NCI-H1436 (cell line): ENCODE measurements around the gene C22orf23.
"Not testable (repeated sequence)": the region's sequence is repeated elsewhere in the genome, so short reads cannot be mapped to it uniquely, and the experiment has no call there.

ENCODE experiments used
- DNase-seq: peaks from one replicate; lab custom pipeline; 2025; lab: John Stamatoyannopoulos, UW

C22orf23 gene

DNA sequence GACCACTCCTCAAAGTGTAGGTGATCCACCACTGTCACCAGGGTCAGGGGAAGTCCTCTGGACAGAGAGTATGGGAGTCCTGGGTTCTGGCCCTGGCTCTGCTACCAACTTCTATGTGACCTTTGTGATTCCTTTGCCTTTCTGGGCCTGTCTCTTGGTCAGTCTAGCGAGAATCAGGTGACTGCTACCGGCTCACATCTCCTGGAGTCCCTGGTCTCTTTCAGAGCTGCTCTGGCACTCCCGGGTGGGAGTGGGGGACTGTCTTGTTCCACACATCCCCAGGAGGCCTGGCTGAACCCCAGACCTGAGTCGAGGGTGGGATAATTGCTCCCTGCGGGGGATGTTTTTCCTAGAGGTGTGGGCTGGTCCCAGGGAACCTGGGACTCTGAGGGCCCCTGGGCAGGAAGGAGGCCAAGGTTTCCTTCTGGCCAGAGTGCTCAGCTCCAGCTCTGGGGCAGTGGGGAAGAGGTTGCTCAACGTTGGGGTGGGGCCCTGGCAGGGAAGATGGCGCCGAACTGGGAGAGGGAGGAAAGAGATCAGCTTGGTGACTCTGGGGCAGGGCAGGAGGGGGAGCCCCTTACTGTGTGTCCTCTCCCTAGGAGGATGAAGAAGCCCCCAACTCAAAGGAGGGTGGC is 28.9 kb upstream of the C22orf23 start:
- DNase-seq, result no peak

- DNase-seq, result no peak
These were observed 28.0 kb upstream of the C22orf23 start for GRCh38 chr22:37981282-37982011.

DNA sequence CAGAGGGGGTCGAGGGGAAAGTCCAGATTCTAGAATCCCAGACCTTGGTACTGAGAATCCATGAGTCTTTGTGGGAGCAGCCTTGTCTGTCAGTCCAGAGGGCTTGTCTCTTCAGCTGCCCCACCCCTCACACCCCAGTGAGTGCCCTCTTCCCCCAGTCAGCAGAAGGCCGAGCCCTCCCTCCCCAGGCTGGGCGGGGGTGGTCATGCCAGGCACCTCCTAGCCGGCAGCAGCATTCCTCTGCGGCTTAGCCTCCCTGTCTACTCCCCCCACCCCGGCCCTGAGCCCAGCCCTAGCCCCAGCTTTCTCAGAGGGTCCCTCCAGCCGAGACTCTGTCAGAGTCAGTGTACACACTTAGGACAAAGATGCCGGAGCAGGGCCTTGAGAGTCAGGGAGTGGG is 26.4 kb upstream of the C22orf23 start:
- no peak for DNase-seq

DNA sequence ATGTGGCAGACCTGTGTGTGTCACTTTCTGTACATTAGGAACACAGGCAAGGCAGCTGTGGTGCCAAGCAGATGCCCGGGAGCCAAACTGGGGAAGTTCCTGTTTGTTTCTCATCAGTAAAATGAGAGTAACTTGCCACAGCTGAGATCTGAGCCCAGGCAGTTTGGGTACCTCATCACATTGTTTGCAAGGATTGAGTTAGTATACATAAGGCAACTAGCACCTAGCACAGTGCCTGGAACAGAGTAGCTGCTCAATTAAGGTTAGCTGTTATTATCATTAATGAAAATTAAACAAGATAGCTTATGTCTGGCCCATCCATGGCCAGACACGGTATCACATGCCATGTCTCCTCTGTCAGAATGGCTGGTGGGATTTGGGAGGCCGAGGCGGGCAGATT is 23.1 kb upstream of the C22orf23 start:
- DNase-seq, result no peak

DNA sequence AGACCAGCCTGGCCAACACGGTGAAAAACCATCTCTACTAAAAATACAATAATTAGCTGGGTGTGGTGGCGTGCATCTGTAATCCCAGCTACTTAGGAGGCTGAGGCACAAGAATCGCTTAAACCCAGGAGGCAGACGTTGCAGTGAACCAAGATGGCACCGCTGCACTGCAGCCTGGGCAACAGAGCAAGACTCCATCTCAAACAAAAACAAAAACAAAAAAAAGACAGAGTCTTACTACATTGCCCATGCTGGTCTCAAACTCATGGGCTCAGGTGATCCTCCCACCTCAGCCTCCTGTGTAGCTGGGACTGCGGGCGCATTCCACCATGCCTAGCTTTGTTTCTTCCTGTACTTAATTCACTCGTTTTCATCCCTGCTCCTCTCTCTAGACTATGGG is 22.6 kb upstream of the C22orf23 start:
- DNase-seq, result not testable (repeated sequence)

DNA sequence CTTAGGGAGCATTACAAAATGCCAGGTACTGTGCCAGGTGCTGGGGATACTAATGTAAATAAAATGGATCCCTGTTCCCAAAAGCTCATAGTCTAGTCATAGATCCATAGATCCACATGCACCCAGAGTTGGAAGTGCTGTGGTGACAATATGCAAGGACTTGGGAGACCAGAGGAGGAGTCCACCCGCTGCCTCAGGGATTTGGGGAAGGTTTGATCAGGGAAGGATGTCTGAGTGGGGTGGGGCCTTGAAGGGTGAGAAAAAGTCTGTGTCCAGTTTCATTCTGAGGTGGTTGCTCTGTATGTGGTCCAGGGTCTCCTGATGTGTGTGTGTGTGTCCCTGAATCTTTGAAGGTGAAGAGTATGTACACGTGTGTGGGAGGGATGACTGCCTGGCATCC is 21.8 kb upstream of the C22orf23 start:
- no peak for DNase-seq

DNA sequence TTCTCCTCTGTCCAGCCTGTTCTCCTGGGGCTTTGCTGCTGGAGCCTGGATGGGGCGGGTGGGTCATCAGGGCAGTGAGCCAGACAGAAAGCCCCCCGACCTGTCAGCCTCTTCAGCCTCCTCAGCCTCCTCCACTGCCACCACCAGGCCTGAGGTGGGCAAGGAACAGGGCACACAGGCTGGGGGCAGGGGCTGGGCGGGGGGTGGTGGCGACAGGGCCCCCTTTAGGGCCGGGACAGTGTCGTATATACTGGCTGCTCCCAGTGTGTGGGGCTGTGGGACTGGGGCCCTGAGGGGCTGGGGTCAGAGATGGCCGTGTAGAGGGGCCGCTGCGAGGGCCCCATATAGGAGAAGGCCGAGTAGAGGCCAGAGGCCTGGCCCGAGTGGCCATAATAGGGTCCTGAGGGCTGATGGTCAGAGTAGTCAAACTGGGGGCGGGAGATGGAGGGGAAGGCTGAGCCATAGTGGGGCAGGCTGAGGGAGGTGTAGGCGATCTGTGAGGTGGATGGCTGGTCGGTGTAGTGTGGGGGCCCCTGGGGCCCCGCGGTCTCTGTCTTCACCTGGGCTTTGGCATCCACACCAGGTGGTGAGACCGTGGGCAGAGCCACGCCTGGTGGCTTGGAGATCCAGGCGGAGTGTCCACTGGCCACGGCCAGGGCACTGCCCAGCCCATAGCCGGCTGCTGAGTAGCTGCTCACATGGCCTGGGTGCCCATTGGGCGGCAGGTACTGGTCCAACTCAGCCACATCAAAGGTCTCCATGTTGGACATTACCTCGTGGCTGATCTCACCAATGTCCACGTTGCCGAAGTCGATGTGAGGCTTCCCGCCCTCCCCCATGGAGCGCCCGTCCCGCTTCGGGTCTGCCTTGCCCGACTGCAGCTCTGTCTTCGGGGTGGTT is 20.1 kb upstream of the C22orf23 start:
- DNase-seq, result no peak

GRCh38 chr22:37972527-37972926 is 19.1 kb upstream of the C22orf23 start:
- DNase-seq, result no peak

GRCh38 chr22:37971475-37972434 is 18.4 kb upstream of the C22orf23 start:
- DNase-seq, result no peak

- no peak for DNase-seq
These were observed 17.5 kb upstream of the C22orf23 start for GRCh38 chr22:37970864-37971263.

GRCh38 chr22:37968452-37969251 is 15.3 kb upstream of the C22orf23 start:
- DNase-seq, result no peak

DNA sequence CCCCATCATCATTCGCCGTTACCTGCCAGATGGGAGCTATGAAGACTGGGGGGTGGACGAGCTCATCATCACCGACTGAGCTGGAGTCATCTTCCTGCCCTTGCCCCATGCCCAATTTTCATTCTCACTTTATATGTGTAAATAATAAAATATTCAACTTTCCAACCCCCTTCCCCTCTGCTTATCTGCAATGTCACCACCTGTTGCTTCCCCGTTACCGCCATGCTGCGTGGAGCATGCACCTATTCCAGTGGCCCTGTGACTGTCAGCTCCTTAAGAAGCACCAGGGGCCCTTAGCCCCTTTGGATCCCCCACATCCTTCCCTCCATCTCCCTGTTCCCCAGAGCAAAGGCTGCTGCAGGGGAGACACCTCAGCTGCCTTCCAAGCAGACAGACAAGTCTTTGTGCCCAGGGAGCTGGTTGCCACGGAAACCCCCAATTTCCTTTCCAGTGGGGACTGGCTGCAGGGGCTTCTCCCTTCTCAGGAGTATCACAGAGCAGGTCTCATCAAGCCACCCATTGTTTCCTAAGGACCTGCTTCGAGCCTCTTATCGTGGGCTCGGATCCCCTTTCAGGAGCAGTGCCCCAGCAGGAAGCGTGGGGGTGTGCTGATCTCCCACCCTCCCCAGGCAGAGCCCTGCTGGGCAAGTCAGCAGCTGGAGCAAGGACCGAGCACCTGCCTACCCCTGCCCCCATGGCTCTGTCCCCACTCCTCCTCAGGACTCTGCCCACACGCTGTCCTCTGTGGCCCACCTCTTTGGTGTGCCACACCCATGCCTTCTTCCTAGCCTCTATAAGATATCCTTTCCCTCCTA is 14.4 kb upstream of the C22orf23 start:
- DNase-seq, result peak; percentile 10

GRCh38 chr22:37967147-37967546 is 13.7 kb upstream of the C22orf23 start:
- no peak for DNase-seq

- DNase-seq, result no peak
These were observed 12.7 kb upstream of the C22orf23 start for GRCh38 chr22:37965940-37966664.

DNA sequence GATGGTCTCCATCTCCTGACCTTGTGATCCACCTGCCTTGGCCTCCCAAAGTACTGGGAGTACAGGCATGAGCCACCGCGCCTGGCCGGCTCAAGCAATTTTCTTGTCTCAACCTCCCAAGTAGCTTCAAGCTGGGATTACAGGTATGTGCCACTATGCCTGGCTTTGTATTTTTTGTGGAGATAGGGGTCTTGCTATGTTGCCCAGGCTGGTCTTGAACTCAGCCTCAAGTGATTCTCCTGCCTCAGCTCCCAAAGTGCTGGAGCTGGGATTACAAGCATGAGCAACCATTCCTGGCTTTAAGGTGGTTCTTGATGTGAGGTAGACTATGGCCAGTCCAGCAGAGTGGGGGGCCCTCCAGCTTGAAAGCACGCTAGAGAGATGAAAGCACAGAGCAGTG is 7.7 kb upstream of the C22orf23 start:
- DNase-seq, result no peak

DNA sequence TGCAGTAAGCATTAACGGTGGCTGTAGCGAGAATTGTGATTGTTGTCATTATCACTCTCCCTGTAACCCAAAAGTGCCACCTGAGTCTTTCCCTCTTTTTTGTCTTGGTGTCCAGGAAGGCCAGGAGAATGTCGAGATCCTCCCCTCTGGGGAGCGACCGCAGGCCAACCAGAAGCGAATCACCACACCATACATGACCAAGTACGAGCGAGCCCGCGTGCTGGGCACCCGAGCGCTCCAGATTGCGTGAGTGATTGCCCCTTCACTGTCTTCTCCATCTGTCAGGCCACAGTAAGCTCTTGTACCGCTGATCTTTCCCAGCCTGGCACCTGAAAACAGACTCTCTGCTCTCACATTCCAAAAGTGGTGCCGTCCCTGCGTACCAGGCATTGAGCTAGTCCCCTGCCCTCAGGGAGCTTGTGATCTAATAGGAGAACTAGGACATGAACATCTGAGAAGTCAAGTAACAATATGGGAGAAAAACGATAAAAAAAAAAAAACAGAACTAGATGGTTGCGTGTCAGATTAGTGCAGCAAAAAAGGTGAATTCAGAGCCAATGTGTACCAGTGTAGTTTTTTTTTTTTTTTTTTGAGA is 5.9 kb upstream of the C22orf23 start:
- no peak for DNase-seq

DNA sequence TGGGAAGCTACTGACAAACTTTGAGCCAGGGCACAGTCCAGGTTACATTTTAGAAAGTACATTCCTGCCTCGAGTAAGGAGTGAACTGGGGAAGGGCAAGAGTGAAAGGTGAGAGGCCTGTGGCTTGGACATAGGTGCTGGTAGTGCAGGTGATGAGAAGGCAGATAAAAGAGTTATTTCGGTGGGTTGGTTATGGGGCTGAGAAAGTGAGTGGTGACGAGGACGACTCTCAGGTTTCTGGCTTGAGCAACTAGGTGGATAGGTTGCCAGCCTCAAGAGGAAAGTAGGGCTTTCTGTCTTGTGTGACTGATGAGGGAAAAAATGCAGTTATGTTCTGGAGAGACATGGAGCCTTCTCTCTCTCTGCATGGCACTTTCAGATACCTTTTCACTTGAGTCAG is 3.8 kb upstream of the C22orf23 start:
- DNase-seq, result no peak

DNA sequence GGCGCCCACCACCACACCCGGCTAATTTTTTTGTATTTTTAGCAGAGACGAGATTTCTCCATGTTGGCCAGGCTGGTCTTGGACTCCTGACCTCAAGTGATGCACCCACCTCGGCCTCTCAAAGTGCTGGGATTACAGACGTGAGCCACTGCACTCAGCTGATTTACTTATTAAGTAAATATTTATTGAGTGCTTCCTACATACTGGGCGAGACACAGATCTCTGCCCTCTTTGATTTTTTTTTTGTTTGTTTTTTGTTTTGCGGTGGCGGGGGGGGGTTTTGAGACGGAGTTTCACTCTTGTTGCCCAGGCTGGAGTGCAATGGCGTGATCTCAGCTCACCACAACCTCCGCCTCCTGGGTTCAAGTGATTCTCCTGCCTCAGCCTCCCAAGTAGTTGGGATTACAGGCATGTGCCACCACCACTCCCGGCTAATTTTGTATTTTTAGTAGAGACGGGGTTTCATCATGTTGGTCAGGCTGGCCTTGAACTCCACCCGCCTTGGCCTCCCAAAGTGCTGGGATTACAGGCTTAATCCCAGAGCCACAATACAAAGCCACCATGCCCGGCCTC is 2.5 kb upstream of the C22orf23 start:
- not testable (repeated sequence) for DNase-seq
